T1000 (cell line): ENCODE data around the gene IFNAR1.
"Not testable (repeated sequence)": the region's sequence is repeated elsewhere in the genome, so short reads cannot be mapped to it uniquely, and the experiment has no call there.

Experiments
- DNase-seq: peaks from one replicate; lab custom pipeline; 2025; ENCODE audit warnings: mixed read lengths; lab: John Stamatoyannopoulos, UW

Gene IFNAR1

GRCh38 chr21:33348706-33349105 is 23.9 kb downstream of the IFNAR1 start:
- DNase-seq, result no peak

DNA sequence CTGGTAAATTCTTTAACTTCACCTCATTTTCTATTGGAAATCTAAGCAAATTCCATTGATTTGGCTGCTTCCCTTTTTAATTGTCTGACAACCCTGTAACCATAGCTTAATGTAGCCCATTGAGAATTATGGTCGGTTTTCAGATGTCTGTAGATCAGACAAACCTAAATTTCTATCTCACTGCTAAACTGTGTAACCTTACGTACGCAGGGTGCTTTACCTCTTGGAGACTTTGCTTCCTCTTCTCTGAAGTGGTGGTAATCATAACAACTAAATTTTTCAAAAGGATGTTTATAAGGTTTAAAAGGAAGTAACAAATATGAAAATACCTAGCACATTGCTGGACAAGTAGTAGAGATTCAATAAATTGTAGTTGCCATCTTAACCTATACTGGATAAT is 25.9 kb downstream of the IFNAR1 start:
- no peak for DNase-seq

DNA sequence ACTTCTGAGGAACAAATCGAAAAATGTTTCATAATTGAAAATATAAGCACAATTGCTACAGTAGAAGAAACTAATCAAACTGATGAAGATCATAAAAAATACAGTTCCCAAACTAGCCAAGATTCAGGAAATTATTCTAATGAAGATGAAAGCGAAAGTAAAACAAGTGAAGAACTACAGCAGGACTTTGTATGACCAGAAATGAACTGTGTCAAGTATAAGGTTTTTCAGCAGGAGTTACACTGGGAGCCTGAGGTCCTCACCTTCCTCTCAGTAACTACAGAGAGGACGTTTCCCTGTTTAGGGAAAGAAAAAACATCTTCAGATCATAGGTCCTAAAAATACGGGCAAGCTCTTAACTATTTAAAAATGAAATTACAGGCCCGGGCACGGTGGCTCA is 30.6 kb downstream of the IFNAR1 start:
- DNase-seq, result no peak

DNA sequence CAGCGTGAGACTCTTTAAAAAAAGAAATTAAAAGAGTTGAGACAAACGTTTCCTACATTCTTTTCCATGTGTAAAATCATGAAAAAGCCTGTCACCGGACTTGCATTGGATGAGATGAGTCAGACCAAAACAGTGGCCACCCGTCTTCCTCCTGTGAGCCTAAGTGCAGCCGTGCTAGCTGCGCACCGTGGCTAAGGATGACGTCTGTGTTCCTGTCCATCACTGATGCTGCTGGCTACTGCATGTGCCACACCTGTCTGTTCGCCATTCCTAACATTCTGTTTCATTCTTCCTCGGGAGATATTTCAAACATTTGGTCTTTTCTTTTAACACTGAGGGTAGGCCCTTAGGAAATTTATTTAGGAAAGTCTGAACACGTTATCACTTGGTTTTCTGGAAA is 31.2 kb downstream of the IFNAR1 start:
- no peak for DNase-seq

DNA sequence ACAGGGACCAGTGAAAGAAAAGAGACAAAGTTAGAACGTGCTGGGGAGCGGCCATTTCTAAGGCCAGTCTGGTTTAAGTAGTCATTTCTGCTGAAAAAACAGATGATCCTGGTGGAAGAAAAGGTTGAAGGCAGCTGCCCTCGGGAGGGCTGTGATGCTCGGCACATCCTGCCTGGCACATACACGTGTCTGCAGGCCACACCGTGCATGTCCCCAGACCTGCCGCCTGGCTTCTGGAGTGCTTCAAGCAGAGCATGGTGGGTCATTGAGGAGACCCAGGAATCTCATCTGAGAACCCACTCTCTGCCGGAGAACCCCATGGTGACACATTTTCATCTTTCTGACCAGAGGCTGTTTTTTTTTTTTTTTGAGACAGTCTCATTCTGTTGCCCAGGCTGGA is 32.4 kb downstream of the IFNAR1 start:
- no peak for DNase-seq

DNA sequence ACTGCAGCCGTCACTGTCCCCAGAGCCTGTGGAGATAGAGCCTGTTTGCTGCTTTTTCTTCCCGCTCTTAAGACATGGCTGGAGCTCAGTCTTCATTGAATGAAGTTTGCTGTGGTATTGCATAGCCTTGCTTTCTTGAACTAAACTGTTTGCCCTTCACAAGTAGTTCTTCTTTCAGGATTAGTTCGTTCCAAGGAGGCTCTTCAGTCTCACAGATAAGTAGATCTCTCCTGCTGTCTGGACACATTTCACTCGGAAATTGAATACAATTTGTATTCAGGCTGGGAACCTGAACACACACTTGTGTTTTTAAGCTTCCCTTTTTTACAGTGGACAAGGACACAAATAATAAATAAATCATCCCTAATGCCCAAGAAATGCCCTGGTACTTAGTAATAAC is 34.7 kb downstream of the IFNAR1 start:
- DNase-seq, result no peak

DNA sequence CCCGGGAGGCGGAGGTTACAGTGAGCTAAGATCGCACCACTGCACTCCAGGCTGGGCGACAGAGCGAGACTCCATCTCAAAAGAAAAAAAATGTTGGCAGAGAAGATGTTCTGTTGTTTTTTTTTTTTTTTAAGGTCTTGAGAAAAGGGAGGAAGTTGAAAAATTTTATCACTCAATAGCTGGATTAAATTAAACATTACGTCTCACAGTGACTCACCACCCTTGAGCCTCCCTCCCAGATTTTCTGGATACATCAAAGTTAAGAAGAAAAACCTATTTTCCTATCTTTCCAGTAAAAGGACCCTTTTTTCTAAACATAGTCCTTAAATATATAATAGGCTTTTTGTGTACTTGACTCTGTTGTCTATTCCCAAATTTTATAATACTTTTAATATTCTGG is 35.5 kb downstream of the IFNAR1 start:
- DNase-seq, result no peak

GRCh38 chr21:33360881-33361602 is 36.3 kb downstream of the IFNAR1 start:
- peak; percentile 65 for DNase-seq

GRCh38 chr21:33362044-33362555 is 37.3 kb downstream of the IFNAR1 start:
- DNase-seq, result no peak

- DNase-seq, result not testable (repeated sequence)
Observed at GRCh38 chr21:33363911-33364609, 39.3 kb downstream of the IFNAR1 start.

GRCh38 chr21:33364830-33365229 is 40.1 kb downstream of the IFNAR1 start:
- DNase-seq, result no peak

DNA sequence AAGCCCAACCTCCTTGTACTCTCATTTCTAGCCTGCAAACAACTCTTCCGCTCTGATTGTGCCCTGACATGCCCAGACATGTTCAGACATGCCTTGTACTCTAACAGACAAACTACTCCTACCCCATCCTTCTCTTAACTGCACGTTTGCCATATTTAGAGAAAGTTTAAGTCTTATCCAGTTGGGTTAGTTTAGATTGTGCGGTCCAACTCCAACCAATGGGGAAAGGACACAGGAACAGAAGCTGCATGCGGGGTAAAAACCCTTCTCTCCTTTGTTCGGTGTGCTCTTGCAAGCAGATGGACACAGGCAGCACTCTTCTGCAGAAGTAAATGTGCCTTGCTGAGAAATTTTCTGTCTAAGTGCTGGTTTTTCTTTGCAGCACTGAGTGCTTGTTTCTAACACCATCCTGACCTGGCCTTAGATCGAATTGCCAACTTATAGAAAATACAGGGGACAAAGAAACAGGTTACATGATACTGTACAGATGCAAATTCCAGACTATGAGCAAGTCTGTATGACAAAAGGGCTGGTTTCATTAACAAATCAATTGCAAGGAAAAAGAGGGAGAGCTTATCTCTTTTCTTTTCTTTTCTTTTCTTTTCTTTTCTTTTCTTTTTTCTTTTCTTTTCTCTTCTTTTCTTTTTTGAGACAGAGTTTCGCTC is 42.7 kb downstream of the IFNAR1 start:
- no peak for DNase-seq

- no peak for DNase-seq
Observed at GRCh38 chr21:33368124-33368523, 43.4 kb downstream of the IFNAR1 start.

DNA sequence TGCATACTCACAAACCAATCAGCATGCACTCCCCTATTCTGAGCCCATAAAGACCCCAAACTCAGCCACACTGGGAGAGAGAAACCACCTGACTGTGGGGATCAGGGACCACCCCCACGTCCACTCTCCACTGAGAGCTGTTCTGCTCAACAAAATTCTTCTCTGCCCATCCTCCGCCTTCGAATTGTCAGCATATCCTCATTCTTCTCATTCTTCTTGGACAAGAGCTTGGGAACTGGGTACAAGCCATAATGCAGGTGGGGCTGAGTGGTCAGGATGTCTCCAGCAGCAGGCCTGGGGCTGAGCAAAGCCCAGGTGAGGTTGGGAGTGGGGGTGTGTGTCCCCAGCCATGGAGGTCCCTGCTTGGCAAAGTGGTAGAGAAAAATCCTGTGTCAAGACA is 43.8 kb downstream of the IFNAR1 start:
- DNase-seq, result no peak

GRCh38 chr21:33369586-33369985 is 44.8 kb downstream of the IFNAR1 start:
- no peak for DNase-seq

GRCh38 chr21:33370305-33370704 is 45.5 kb downstream of the IFNAR1 start:
- DNase-seq, result no peak

DNA sequence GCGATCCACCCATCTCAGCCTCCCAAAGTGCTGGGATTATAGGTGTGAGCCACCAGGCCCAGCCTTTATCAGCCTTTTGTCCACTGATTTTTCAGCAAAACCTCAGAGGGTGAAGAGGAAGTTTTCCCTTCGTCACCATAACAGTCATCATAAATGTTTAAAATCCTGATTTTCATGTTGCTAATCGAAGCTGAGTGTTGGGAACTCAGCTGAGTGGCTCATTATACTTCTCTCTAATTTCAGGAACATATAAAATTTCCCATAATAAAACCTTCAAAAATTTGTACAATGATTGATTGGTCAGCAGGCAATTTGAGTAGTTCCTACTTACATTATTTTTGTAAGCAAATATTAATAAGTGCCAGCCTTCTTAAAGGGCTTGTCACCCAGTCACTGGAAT is 46.6 kb downstream of the IFNAR1 start:
- DNase-seq, result no peak

- no peak for DNase-seq
Observed at GRCh38 chr21:33372582-33372981, 47.8 kb downstream of the IFNAR1 start.

DNA sequence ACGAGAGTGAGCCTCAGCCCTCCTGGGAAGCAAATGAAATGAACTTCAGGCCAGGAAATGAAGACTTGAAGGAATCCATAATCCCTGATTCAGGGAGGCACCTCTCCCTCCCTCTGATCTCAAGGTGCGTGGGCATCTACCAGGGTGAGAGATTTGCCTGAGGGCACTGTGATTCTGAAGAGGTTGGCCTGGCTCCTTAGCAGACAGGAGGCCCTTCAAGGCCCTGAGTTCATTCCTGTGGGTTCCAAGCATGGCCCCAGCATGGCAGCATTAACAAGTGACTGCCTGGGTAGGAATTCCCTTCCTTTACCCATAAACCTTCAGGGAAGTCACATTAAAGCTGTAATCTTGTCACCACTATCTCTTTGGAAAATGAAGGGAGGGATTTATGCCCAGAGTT is 48.7 kb downstream of the IFNAR1 start:
- DNase-seq, result no peak

- DNase-seq, result no peak
Observed at GRCh38 chr21:33374080-33374449, 49.3 kb downstream of the IFNAR1 start.

DNA sequence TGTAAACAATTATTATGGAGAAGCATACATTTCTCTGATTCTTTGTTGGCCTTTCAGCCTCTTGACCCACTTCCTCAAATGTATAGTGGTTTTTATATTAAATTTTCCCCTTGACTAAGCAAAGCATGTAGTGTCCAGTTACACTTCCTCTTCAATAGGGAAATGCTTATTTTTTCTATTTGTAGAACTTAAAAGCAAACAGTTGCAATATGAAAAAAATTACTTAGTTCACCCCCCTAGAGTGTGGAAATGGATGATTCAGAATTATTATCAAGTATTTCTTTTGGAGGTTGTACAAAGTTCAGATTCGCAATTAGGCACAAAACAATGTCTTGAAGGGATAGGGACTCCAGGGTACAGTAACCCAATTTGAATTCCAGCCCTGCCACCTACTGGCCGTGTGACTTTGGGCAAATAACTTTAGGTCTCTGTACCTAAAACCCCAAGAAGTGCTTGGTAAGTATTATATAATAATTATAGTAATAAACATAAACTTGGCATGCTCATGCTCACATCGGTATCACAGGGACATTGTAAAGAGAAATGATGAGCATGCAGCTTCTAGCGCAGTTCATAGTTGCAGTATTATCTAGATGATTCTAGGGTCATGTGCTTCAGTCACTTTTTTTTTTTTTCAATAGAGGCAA is 49.8 kb downstream of the IFNAR1 start:
- DNase-seq, result no peak

GRCh38 chr21:33375101-33375644 is 50.4 kb downstream of the IFNAR1 start:
- DNase-seq, result no peak
